ENCODE measurements around the gene SPDYC. TPM values are rescaled to one million over a fixed set of nuclear protein-coding genes. Genes with fewer than 3 reads are reported as not detected.

Gene SPDYC
- total RNA-seq, 1 donor from 2014 or later = not detected

GRCh38 chr11:65208785-65209710 is 39.0 kb downstream of the SPDYC start:
- no peak for DNase-seq
- peaks cover 10% of the 10 kb centered on the region for H3K9me3 Mint-ChIP-seq (ENCODE audit: unreplicated experiment)
- no peak overlapping the region for H3K4me3 Mint-ChIP-seq (ENCODE audit: unreplicated experiment)
- no peaks in the 10 kb centered on the region for H3K36me3 Mint-ChIP-seq (ENCODE audit: unreplicated experiment)
- peaks cover 7% of the 10 kb centered on the region for H3K27me3 Mint-ChIP-seq (ENCODE audit: unreplicated experiment)
- H3K4me1 Mint-ChIP-seq (ENCODE audit: low read depth, unreplicated experiment) = peaks cover 2% of the 10 kb centered on the region
- no peak for TF ChIP-seq CTCF (IDR thresholded peaks at IDR 0.05; ENCODE audit: partially characterized antibody, unreplicated experiment)
- H3K27ac Mint-ChIP-seq (ENCODE audit: unreplicated experiment) = no peak overlapping the region

GRCh38 chr11:65209711-65210360 is 39.8 kb downstream of the SPDYC start:
- Mint-ChIP-seq H3K36me3 (ENCODE audit: unreplicated experiment) (no peaks in the 10 kb centered on the region), H3K9me3 (ENCODE audit: unreplicated experiment) (peaks cover 12% of the 10 kb centered on the region), H3K4me3 (ENCODE audit: unreplicated experiment) (no peak overlapping the region), H3K4me1 (ENCODE audit: low read depth, unreplicated experiment) (peaks cover 2% of the 10 kb centered on the region), H3K27ac (ENCODE audit: unreplicated experiment) (no peak overlapping the region), H3K27me3 (ENCODE audit: unreplicated experiment) (peaks cover 7% of the 10 kb centered on the region)
- DNase-seq = no peak
- no peak for TF ChIP-seq CTCF (IDR thresholded peaks at IDR 0.05; ENCODE audit: partially characterized antibody, unreplicated experiment)

GRCh38 chr11:65210361-65210731 is 40.3 kb downstream of the SPDYC start:
- Mint-ChIP-seq H3K36me3 (ENCODE audit: unreplicated experiment) (peaks cover under 1% of the 10 kb centered on the region), H3K27ac (ENCODE audit: unreplicated experiment) (no peak overlapping the region), H3K4me1 (ENCODE audit: low read depth, unreplicated experiment) (peaks cover 2% of the 10 kb centered on the region), H3K27me3 (ENCODE audit: unreplicated experiment) (peaks cover 8% of the 10 kb centered on the region), H3K9me3 (ENCODE audit: unreplicated experiment) (peaks cover 12% of the 10 kb centered on the region), H3K4me3 (ENCODE audit: unreplicated experiment) (no peak overlapping the region)
- no peak for TF ChIP-seq CTCF (IDR thresholded peaks at IDR 0.05; ENCODE audit: partially characterized antibody, unreplicated experiment)
- DNase-seq = no peak

GRCh38 chr11:65210748-65211147 is 40.7 kb downstream of the SPDYC start:
- H3K9me3 Mint-ChIP-seq (ENCODE audit: unreplicated experiment) = peaks cover 16% of the 10 kb centered on the region
- no peak overlapping the region for H3K27ac Mint-ChIP-seq (ENCODE audit: unreplicated experiment)
- no peak for DNase-seq
- no peak overlapping the region for H3K4me3 Mint-ChIP-seq (ENCODE audit: unreplicated experiment)
- no peak for TF ChIP-seq CTCF (IDR thresholded peaks at IDR 0.05; ENCODE audit: partially characterized antibody, unreplicated experiment)
- H3K36me3 Mint-ChIP-seq (ENCODE audit: unreplicated experiment) = peaks cover 5% of the 10 kb centered on the region
- H3K27me3 Mint-ChIP-seq (ENCODE audit: unreplicated experiment) = peaks cover 11% of the 10 kb centered on the region
- H3K4me1 Mint-ChIP-seq (ENCODE audit: low read depth, unreplicated experiment) = peaks cover 2% of the 10 kb centered on the region

All from glutamatergic neuron (in vitro differentiated cells).